Osteocyte (in vitro differentiated cells): ENCODE data around the gene PRTN3. TPM values are rescaled to one million over a fixed set of nuclear protein-coding genes. Genes with fewer than 3 reads are reported as not detected.

Experiments used
- DNase-seq: peaks from one replicate; pipeline ENCODE4 v3.0.0; 2021; ENCODE audit warnings: mixed read lengths; ENCODE audit not compliant: unreplicated experiment; ENCODE audit errors: extremely low spot score
- H3K27ac Mint-ChIP-seq: one replicate; pipeline ENCODE4 v1.8.0; 2021; ENCODE audit warnings: mild to moderate bottlenecking, mixed read lengths; ENCODE audit not compliant: unreplicated experiment
- H3K27me3 Mint-ChIP-seq: one replicate; pipeline ENCODE4 v1.8.0; 2021; ENCODE audit warnings: mixed read lengths; ENCODE audit not compliant: unreplicated experiment
- H3K36me3 Mint-ChIP-seq: one replicate; pipeline ENCODE4 v1.8.0; 2021; ENCODE audit warnings: mixed read lengths; ENCODE audit not compliant: unreplicated experiment
- H3K4me1 Mint-ChIP-seq: one replicate; pipeline ENCODE4 v1.8.0; 2021; ENCODE audit warnings: mixed read lengths; ENCODE audit not compliant: unreplicated experiment
- H3K4me3 Mint-ChIP-seq: one replicate; pipeline ENCODE4 v1.8.0; 2021; ENCODE audit warnings: mild to moderate bottlenecking, moderate library complexity, mixed read lengths; ENCODE audit not compliant: unreplicated experiment
- H3K9me3 Mint-ChIP-seq: one replicate; pipeline ENCODE4 v1.8.0; 2021; ENCODE audit warnings: mixed read lengths; ENCODE audit not compliant: unreplicated experiment
- total RNA-seq: library from RNA; stranded (reverse); gene quantifications from 2 replicates; pipeline ENCODE4 v1.2.1, GENCODE V29; 2021
- TF ChIP-seq, protein P1 (sequence below): fragments of 200-600 bp; sonication (generic); IDR thresholded peaks from 2 replicates; pipeline ENCODE4 v1.5.0; 2021; ENCODE audit warnings: antibody characterized with exemption, mild to moderate bottlenecking, moderate library complexity

PRTN3 gene
- total RNA-seq, 1 donor from 2014 or later = not detected

DNA sequence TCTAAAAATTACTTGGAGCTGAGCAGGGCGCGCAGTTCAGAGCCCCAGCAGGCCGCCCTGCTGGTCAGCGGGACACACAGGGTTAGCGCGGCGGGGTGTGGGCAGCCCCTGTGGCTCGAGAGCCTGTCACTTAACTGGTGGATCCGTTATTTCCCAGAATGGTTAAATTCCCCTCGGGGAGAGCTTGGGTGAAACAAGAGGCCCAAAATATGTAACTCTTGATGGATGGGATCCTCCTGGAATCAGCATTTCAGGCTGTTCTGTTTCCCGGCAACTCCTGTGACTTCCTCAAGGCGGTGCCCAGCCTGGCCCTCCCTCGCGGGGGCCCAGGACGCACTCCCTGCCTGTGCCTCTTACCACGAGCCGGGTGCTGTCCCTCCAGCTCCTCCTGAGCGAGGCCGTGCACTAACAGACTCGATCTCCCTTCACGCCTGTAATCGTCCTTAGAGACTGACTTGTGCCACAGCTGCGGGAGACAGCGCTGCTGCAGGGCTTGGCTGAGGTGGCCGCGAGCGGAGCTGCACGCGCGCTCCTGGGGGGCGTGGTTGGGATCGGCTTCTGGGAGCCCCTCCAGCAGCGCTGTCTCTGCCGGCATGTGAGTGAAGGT lies 33.9 kb upstream of the PRTN3 start:
- Mint-ChIP-seq H3K36me3 (peaks cover 30% of the 10 kb centered on the region), H3K4me3 (no peak overlapping the region), H3K27me3 (no peaks in the 10 kb centered on the region), H3K9me3 (no peaks in the 10 kb centered on the region), H3K27ac (peak overlapping the region; percentile 43), H3K4me1 (peaks cover 22% of the 10 kb centered on the region)
- no peak for DNase-seq
- TF ChIP-seq, protein P1, sequence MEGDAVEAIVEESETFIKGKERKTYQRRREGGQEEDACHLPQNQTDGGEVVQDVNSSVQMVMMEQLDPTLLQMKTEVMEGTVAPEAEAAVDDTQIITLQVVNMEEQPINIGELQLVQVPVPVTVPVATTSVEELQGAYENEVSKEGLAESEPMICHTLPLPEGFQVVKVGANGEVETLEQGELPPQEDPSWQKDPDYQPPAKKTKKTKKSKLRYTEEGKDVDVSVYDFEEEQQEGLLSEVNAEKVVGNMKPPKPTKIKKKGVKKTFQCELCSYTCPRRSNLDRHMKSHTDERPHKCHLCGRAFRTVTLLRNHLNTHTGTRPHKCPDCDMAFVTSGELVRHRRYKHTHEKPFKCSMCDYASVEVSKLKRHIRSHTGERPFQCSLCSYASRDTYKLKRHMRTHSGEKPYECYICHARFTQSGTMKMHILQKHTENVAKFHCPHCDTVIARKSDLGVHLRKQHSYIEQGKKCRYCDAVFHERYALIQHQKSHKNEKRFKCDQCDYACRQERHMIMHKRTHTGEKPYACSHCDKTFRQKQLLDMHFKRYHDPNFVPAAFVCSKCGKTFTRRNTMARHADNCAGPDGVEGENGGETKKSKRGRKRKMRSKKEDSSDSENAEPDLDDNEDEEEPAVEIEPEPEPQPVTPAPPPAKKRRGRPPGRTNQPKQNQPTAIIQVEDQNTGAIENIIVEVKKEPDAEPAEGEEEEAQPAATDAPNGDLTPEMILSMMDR = no peak

DNA sequence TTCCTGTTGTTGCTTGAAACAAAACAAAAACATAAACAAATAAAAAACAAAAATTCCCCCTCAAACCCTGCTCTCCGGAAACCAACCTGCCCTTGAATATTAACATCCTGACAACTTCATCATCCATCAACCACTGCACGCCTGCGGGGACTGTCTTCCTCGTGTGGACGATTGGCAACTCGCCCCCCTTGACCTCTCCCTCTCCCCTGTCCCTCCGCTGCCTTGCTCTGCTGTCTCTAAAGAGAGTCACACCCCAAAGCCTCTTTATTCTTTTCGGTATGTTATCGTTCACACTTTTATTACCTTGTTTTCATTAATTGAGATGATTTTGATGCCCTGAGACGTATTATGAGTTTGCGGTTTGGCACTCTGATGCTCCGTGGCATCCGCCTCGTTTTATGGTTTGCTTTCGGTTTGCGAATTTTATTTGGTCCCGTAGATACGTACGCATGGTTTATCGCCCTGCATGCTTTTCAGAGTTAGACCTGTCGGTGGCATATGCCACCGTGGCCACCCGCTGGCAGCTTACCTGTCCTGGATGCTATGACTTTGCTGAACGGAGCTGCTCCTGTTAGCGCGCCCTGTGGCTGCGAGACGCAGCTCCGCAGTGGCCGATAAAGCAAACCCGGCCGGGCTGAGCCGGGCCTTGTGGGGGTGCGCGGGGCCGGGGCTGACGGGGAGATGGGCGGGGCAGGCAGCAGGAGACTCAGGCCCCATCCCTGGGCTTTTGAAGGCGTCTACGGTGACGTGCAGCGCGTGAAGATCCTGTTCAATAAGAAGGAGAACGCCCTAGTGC lies 33.0 kb upstream of the PRTN3 start:
- no peaks in the 10 kb centered on the region for H3K9me3 Mint-ChIP-seq
- TF ChIP-seq, protein P1 = no peak
- H3K36me3 Mint-ChIP-seq = peaks cover 28% of the 10 kb centered on the region
- DNase-seq = no peak
- H3K4me1 Mint-ChIP-seq = peaks cover 14% of the 10 kb centered on the region
- H3K27ac Mint-ChIP-seq = peak overlapping the region; percentile 43
- H3K4me3 Mint-ChIP-seq = no peak overlapping the region
- no peaks in the 10 kb centered on the region for H3K27me3 Mint-ChIP-seq

DNA sequence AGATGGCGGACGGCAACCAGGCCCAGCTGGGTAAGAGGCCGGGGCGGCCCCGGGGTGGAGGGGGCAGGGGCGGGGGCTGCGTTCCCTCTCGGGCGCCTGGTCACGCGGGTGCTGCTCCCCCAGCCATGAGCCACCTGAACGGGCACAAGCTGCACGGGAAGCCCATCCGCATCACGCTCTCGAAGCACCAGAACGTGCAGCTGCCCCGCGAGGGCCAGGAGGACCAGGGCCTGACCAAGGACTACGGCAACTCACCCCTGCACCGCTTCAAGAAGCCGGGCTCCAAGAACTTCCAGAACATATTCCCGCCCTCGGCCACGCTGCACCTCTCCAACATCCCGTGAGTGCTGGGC lies 32.4 kb upstream of the PRTN3 start:
- TF ChIP-seq, protein P1 = no peak
- Mint-ChIP-seq H3K27me3 (no peaks in the 10 kb centered on the region), H3K36me3 (peaks cover 25% of the 10 kb centered on the region), H3K4me1 (peaks cover 8% of the 10 kb centered on the region), H3K4me3 (no peak overlapping the region), H3K9me3 (no peaks in the 10 kb centered on the region), H3K27ac (no peak overlapping the region)
- DNase-seq = no peak

DNA sequence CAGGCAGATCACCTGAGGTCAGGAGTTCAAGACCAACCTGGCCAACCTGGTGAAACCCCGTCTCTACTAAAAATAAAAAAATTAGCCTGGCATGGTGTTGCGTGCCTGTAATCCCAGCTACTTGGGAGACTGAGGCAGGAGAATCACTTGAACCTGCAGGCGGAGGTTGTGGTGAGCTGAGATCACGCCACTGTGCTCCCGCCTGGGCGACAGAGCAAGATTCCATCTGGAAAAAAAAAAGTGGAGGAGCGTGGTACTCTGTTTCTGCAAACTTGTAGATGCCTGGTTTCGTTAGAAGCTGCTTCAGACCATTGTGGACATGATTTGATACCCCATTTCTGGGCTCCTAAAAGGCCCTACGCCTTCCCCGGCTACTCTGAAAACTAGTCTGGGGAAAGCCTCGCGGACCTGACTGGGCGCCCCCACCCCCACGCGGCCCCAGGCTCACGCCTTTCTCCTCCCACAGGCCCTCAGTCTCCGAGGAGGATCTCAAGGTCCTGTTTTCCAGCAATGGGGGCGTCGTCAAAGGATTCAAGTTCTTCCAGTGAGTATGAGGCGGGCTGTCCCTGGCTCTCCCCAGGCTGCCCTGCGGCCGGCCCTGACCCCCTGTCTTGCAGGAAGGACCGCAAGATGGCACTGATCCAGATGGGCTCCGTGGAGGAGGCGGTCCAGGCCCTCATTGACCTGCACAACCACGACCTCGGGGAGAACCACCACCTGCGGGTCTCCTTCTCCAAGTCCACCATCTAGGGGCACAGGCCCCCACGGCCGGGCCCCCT lies 30.5 kb upstream of the PRTN3 start:
- DNase-seq = no peak
- Mint-ChIP-seq H3K4me1 (peaks cover 6% of the 10 kb centered on the region), H3K9me3 (no peaks in the 10 kb centered on the region), H3K27me3 (no peaks in the 10 kb centered on the region), H3K4me3 (no peak overlapping the region), H3K36me3 (peaks cover 27% of the 10 kb centered on the region), H3K27ac (no peak overlapping the region)
- TF ChIP-seq, protein P1 = no peak
